Thoracic aorta (tissue), 2 donors: ENCODE measurements around the gene NDUFS1. TPM values are rescaled to one million over a fixed set of nuclear protein-coding genes. Genes with fewer than 3 reads are reported as not detected.

Source experiments
- ATAC-seq: fragments of 150-250 bp; one replicate; pipeline ENCODE4 v1.8.0; 2017; ENCODE audit warnings: low read depth; ENCODE audit not compliant: insufficient number of reproducible peaks, low FRiP score
- DNase-seq: peaks from one replicate; pipeline ENCODE4 v3.0.0-alpha.2; 2020; ENCODE audit warnings: low spot score
- H3K27ac ChIP-seq, 2 donors: fragments of 200-600 bp; sonication (generic); 1 replicate in 1 of 2; 2 replicates in 1 of 2; pipeline ENCODE4 v1.5.1; 2016; ENCODE audit warnings: mild to moderate bottlenecking in 2 of 2, moderate library complexity in 2 of 2
- H3K27me3 ChIP-seq: fragments of 200-600 bp; sonication (generic); replicated peaks from 2 replicates; pipeline ENCODE4 v1.6.0; 2016; ENCODE audit warnings: mild to moderate bottlenecking; ENCODE audit not compliant: insufficient read depth
- H3K36me3 ChIP-seq: fragments of 200-600 bp; sonication (generic); one replicate; pipeline ENCODE4 v1.5.1; 2016
- H3K4me1 ChIP-seq, 2 donors: fragments of 200-600 bp; sonication (generic); 1 replicate in 1 of 2; 2 replicates in 1 of 2; pipeline versions ENCODE4 v1.5.1 to v1.6.0; 2016; ENCODE audit warnings: low read depth in 2 of 2, mild to moderate bottlenecking in 1 of 2; ENCODE audit not compliant: control insufficient read depth in 1 of 2
- H3K4me3 ChIP-seq: fragments of 200-600 bp; sonication (generic); 2 replicates; pipeline ENCODE4 v1.5.1; 2016; ENCODE audit warnings: mild to moderate bottlenecking
- H3K9me3 ChIP-seq: fragments of 200-600 bp; sonication (generic); 2 replicates; pipeline ENCODE4 v1.5.1; 2016
- CTCF ChIP-seq: fragments of 200-600 bp; sonication (generic); IDR thresholded peaks from one replicate; pipeline ENCODE4 v1.5.1; 2019; ENCODE audit warnings: antibody characterized with exemption
- total RNA-seq, 2 donors: library from RNA; depleted of rRNA; stranded (reverse); fragments of >200 nt; gene quantifications; one replicate each; pipeline versions ENCODE4 v1.1.0 to v1.2.3, GENCODE V29; 2016

NDUFS1 gene
- total RNA-seq, 2 donors from 2014 or later = 63.0 to 115 TPM

- Histone ChIP-seq H3K4me1 (no peaks in the 10 kb centered on the region), H3K27me3 (no peaks in the 10 kb centered on the region), H3K36me3 (no peaks in the 10 kb centered on the region), H3K27ac (no peak overlapping the region), H3K9me3 (no peaks in the 10 kb centered on the region), H3K4me3 (no peak overlapping the region)
- no peak for ATAC-seq
- TF ChIP-seq CTCF = no peak
- DNase-seq = no peak
Observed at GRCh38 chr2:206202446-206202845, 43.2 kb upstream of the NDUFS1 start.

GRCh38 chr2:206201075-206201848 is 42.0 kb upstream of the NDUFS1 start:
- Histone ChIP-seq H3K4me1 (no peaks in the 10 kb centered on the region), H3K9me3 (no peaks in the 10 kb centered on the region), H3K4me3 (no peak overlapping the region), H3K27me3 (no peaks in the 10 kb centered on the region), H3K27ac (no peak overlapping the region), H3K36me3 (no peaks in the 10 kb centered on the region)
- TF ChIP-seq CTCF = no peak
- DNase-seq = no peak
- no peak for ATAC-seq

- ATAC-seq = no peak
- Histone ChIP-seq H3K4me1 (no peaks in the 10 kb centered on the region), H3K27ac (no peak overlapping the region), H3K9me3 (no peaks in the 10 kb centered on the region), H3K36me3 (no peaks in the 10 kb centered on the region), H3K4me3 (no peak overlapping the region), H3K27me3 (no peaks in the 10 kb centered on the region)
- no peak for TF ChIP-seq CTCF
- DNase-seq = no peak
Observed at GRCh38 chr2:206198677-206199076, 39.4 kb upstream of the NDUFS1 start.

- no peak for DNase-seq
- no peaks in the 10 kb centered on the region for H3K9me3 ChIP-seq
- no peaks in the 10 kb centered on the region for H3K27me3 ChIP-seq
- no peak for TF ChIP-seq CTCF
- H3K4me1 ChIP-seq = no peaks in the 10 kb centered on the region
- H3K4me3 ChIP-seq = no peak overlapping the region
- no peak overlapping the region for H3K27ac ChIP-seq
- H3K36me3 ChIP-seq = no peaks in the 10 kb centered on the region
- ATAC-seq = no peak
Observed at GRCh38 chr2:206193671-206194357, 34.6 kb upstream of the NDUFS1 start.

- no peak for ATAC-seq
- no peak for DNase-seq
- H3K27me3 ChIP-seq = no peaks in the 10 kb centered on the region
Observed at GRCh38 chr2:206192157-206192556, 32.9 kb upstream of the NDUFS1 start.

More at GRCh38 chr2:206192157-206192556, 32.9 kb upstream of the NDUFS1 start:
- Histone ChIP-seq H3K9me3 (no peaks in the 10 kb centered on the region), H3K4me1 (no peaks in the 10 kb centered on the region), H3K27ac (no peak overlapping the region), H3K4me3 (no peak overlapping the region), H3K36me3 (no peaks in the 10 kb centered on the region)
- TF ChIP-seq CTCF = no peak
